HL-60 (cell line): Measurements from ENCODE around the gene GUCA1C.

Experiments used
- POLR2AphosphoS5 ChIP-seq: IDR thresholded peaks from 2 replicates; pipeline ENCODE4 v1.6.1; 2012; ENCODE audit warnings: low read depth
- SPI1 ChIP-seq: IDR thresholded peaks from 2 replicates; pipeline ENCODE4 v1.6.1; 2012; ENCODE audit warnings: low read depth, mild to moderate bottlenecking, borderline replicate concordance
- TF ChIP-seq, protein P1 (sequence below): IDR thresholded peaks from one replicate; pipeline ENCODE4 v1.5.1; 2011; ENCODE audit warnings: low read length, control low read depth, inconsistent platforms; ENCODE audit not compliant: insufficient read depth
- TF ChIP-seq, protein P2 (sequence below): IDR thresholded peaks from 2 replicates; pipeline ENCODE4 v1.6.1; 2012; ENCODE audit warnings: low read depth; ENCODE audit not compliant: insufficient replicate concordance

DNA sequence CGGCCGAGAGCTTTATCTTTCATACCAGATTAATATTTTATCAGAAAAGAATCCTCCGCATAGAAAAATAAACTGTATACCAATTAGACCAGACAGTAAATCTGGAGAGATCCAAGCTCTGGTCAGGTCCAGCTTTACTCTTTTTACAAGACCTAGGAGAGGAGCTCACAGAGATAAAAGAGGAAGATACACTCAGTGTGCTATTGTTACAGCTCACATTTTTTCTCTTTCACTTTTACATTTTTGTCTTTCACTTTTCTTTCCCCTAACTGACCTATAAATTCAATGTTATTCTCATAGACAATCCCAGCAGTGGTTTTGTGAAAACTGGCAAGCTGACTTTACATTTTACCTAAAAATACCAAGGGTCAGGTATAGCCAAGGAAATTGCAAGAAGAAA, 55.8 kb downstream of the GUCA1C start:
- TF ChIP-seq, protein P1, sequence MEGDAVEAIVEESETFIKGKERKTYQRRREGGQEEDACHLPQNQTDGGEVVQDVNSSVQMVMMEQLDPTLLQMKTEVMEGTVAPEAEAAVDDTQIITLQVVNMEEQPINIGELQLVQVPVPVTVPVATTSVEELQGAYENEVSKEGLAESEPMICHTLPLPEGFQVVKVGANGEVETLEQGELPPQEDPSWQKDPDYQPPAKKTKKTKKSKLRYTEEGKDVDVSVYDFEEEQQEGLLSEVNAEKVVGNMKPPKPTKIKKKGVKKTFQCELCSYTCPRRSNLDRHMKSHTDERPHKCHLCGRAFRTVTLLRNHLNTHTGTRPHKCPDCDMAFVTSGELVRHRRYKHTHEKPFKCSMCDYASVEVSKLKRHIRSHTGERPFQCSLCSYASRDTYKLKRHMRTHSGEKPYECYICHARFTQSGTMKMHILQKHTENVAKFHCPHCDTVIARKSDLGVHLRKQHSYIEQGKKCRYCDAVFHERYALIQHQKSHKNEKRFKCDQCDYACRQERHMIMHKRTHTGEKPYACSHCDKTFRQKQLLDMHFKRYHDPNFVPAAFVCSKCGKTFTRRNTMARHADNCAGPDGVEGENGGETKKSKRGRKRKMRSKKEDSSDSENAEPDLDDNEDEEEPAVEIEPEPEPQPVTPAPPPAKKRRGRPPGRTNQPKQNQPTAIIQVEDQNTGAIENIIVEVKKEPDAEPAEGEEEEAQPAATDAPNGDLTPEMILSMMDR = no peak
- TF ChIP-seq, protein P2, sequence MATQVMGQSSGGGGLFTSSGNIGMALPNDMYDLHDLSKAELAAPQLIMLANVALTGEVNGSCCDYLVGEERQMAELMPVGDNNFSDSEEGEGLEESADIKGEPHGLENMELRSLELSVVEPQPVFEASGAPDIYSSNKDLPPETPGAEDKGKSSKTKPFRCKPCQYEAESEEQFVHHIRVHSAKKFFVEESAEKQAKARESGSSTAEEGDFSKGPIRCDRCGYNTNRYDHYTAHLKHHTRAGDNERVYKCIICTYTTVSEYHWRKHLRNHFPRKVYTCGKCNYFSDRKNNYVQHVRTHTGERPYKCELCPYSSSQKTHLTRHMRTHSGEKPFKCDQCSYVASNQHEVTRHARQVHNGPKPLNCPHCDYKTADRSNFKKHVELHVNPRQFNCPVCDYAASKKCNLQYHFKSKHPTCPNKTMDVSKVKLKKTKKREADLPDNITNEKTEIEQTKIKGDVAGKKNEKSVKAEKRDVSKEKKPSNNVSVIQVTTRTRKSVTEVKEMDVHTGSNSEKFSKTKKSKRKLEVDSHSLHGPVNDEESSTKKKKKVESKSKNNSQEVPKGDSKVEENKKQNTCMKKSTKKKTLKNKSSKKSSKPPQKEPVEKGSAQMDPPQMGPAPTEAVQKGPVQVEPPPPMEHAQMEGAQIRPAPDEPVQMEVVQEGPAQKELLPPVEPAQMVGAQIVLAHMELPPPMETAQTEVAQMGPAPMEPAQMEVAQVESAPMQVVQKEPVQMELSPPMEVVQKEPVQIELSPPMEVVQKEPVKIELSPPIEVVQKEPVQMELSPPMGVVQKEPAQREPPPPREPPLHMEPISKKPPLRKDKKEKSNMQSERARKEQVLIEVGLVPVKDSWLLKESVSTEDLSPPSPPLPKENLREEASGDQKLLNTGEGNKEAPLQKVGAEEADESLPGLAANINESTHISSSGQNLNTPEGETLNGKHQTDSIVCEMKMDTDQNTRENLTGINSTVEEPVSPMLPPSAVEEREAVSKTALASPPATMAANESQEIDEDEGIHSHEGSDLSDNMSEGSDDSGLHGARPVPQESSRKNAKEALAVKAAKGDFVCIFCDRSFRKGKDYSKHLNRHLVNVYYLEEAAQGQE = no peak
- TF ChIP-seq POLR2AphosphoS5 (no peak), SPI1 (no peak)
